Right lobe of liver (tissue), 6 donors: ENCODE results near the gene EPS8. TPM values are rescaled to one million over a fixed set of nuclear protein-coding genes. Genes with fewer than 3 reads are reported as not detected.

ENCODE experiments used
- ATAC-seq, 4 donors: fragments of 200-7000 bp; cut with Tn5 transposase; one replicate each; pipeline ENCODE4 v1.9.1; 2020; ENCODE audit warnings: mild to moderate bottlenecking in 4 of 4, moderate library complexity in 4 of 4
- DNase-seq, 3 donors: peaks; one replicate each; pipeline ENCODE4 v3.0.0-alpha.2; 2020
- H3K27ac ChIP-seq, 3 donors: fragments of 200-600 bp; one replicate each; pipeline ENCODE4 v1.8.0; 2022
- H3K27me3 ChIP-seq, 2 donors: fragments of 200-600 bp; one replicate each; pipeline ENCODE4 v1.8.0; 2022
- H3K36me3 ChIP-seq, 4 donors: fragments of 200-600 bp; sonication (generic) in 1 of 4; one replicate each; pipeline versions ENCODE4 v1.5.1 to v1.8.0; 2017 to 2022; ENCODE audit warnings: control low read depth in 1 of 4
- H3K4me1 ChIP-seq, 4 donors: fragments of 200-600 bp; sonication (generic) in 1 of 4; one replicate each; pipeline versions ENCODE4 v1.5.1 to v1.8.0; 2017 to 2022; ENCODE audit warnings: control low read depth in 1 of 4
- H3K4me3 ChIP-seq, 3 donors: fragments of 200-600 bp; one replicate each; pipeline ENCODE4 v1.8.0; 2022
- H3K9me3 ChIP-seq, 4 donors: fragments of 200-600 bp; sonication (generic) in 1 of 4; one replicate each; pipeline versions ENCODE4 v1.5.1 to v1.8.0; 2017 to 2022; ENCODE audit warnings: control low read depth in 1 of 4
- CTCF ChIP-seq, 4 donors: fragments of 200-600 bp in 3 of 4; fragments of 450-650 bp in 1 of 4; IDR thresholded peaks; one replicate each; pipeline versions ENCODE4 v1.5.1 to v1.8.0; 2016 to 2022; ENCODE audit warnings: antibody characterized with exemption in 4 of 4, mild to moderate bottlenecking in 2 of 4
- POLR2A ChIP-seq: fragments of 450-650 bp; IDR thresholded peaks from one replicate; pipeline ENCODE4 v1.6.1; 2017; ENCODE audit warnings: antibody characterized with exemption, mild to moderate bottlenecking
- WGBS: methylation state at CpG from one replicate; pipeline ENCODE4 v1.1.6; 2018; ENCODE audit warnings: low coverage, low lambda C conversion rate; ENCODE audit not compliant: insufficient coverage; ENCODE audit errors: missing lambda C conversion rate; 5-methylcytosine and 5-hydroxymethylcytosine counted together
- intact Hi-C, 2 donors: fragments of 100-400 bp; cut with DNase I; formaldehyde crosslinking; loops; one replicate each; pipeline versions ENCODE4 v1.11.2 to v1.14.1; 2022
- total RNA-seq, 6 experiments: library from RNA; depleted of rRNA in 2 of 6; stranded (reverse); fragments of >200 nt in 2 of 6; fragmentation: NEBNext Ultra II Directional in 3 of 6; extraction: Animal tissue kit (Norgen Biotek cat#: 25700) in 3 of 6; gene quantifications; one replicate each; pipeline versions ENCODE4 v1.1.0 to v1.2.4, GENCODE V29; 2016 to 2023
- donor health status: DM: no; HTN: yes; CAD: no.
- donor health status: DM: no; HTN: no; CAD: no.
- donor health status: DM: no; HTN: no; CAD: no.
- donor health status: DM: no; HTN: yes; CAD: no.
- donor health status: DM: no; HTN: yes; CAD: no.

EPS8 gene
- total RNA-seq, 6 experiments from 2014 or later: 21.3 to 44.8 (median 28.2) TPM

- intact Hi-C loops: no loop called here
- ATAC-seq (peak in 1 of 4 donors; percentile 65), DNase-seq (no peak)
- TF ChIP-seq POLR2A (no peak), CTCF (IDR thresholded peaks at IDR 0.05) (no peak)
- Histone ChIP-seq H3K4me1 (no peaks in the 10 kb centered on the region), H3K9me3 (no peaks in the 10 kb centered on the region), H3K27me3 (no peaks in the 10 kb centered on the region), H3K4me3 (no peak overlapping the region), H3K36me3 (peaks cover 0 to 20% (median 16%) of the 10 kb centered on the region in 4 donors), H3K27ac (no peak overlapping the region)
- WGBS: 82% methylated on average over 3 of the region's 3 CpGs
Measured at GRCh38 chr12:15662303-15662980, 126.7 kb downstream of the EPS8 start.

GRCh38 chr12:15651371-15651770 is 137.8 kb downstream of the EPS8 start:
- TF ChIP-seq CTCF (IDR thresholded peaks at IDR 0.05) (no peak), POLR2A (no peak)
- H3K27ac ChIP-seq: no peak overlapping the region
- peaks cover 0 to 17% (median 0%) of the 10 kb centered on the region in 4 donors for H3K36me3 ChIP-seq
- H3K9me3 ChIP-seq: no peaks in the 10 kb centered on the region
- ATAC-seq (no peak), DNase-seq (no peak)
- no peak overlapping the region for H3K4me3 ChIP-seq
- H3K27me3 ChIP-seq: no peaks in the 10 kb centered on the region
- no peaks in the 10 kb centered on the region for H3K4me1 ChIP-seq
- 76% methylated on average over 2 of the region's 2 CpGs for WGBS
- intact Hi-C loops: no loop called here

- Histone ChIP-seq H3K4me3 (no peak overlapping the region), H3K36me3 (peaks cover 0 to 9% (median 0%) of the 10 kb centered on the region in 4 donors), H3K9me3 (no peaks in the 10 kb centered on the region), H3K27ac (no peak overlapping the region), H3K4me1 (no peaks in the 10 kb centered on the region), H3K27me3 (no peaks in the 10 kb centered on the region)
- ATAC-seq (no peak), DNase-seq (no peak)
- TF ChIP-seq POLR2A (no peak), CTCF (IDR thresholded peaks at IDR 0.05) (no peak)
- 81% methylated on average over 6 of the region's 6 CpGs for WGBS
- intact Hi-C loops: no loop called here
Measured at GRCh38 chr12:15650399-15651128, 138.6 kb downstream of the EPS8 start.

- Histone ChIP-seq H3K27me3 (no peaks in the 10 kb centered on the region), H3K9me3 (no peaks in the 10 kb centered on the region), H3K4me3 (no peak overlapping the region), H3K36me3 (peaks cover 0 to 6% (median 0%) of the 10 kb centered on the region in 4 donors), H3K27ac (no peak overlapping the region), H3K4me1 (no peaks in the 10 kb centered on the region)
- DNase-seq (no peak), ATAC-seq (no peak)
- WGBS: 83% methylated on average over 1 of the region's 1 CpG
- intact Hi-C loops: no loop called here
- TF ChIP-seq POLR2A (no peak), CTCF (IDR thresholded peaks at IDR 0.05) (no peak)
Measured at GRCh38 chr12:15649347-15649746, 139.8 kb downstream of the EPS8 start.
